GM21390 (cell line): ENCODE data around the gene ZAP70.
A peak's percentile ranks its signal among the peaks of the same experiment; 100 is the strongest.
"Not testable (repeated sequence)": the region's sequence is repeated elsewhere in the genome, so short reads cannot be mapped to it uniquely, and the experiment has no call there.

Experiments
- ATAC-seq: cut with Tn5 transposase; IDR thresholded peaks from one replicate; pipeline ENCODE4 v1.9.1; 2021; ENCODE audit not compliant: unreplicated experiment

Gene ZAP70

DNA sequence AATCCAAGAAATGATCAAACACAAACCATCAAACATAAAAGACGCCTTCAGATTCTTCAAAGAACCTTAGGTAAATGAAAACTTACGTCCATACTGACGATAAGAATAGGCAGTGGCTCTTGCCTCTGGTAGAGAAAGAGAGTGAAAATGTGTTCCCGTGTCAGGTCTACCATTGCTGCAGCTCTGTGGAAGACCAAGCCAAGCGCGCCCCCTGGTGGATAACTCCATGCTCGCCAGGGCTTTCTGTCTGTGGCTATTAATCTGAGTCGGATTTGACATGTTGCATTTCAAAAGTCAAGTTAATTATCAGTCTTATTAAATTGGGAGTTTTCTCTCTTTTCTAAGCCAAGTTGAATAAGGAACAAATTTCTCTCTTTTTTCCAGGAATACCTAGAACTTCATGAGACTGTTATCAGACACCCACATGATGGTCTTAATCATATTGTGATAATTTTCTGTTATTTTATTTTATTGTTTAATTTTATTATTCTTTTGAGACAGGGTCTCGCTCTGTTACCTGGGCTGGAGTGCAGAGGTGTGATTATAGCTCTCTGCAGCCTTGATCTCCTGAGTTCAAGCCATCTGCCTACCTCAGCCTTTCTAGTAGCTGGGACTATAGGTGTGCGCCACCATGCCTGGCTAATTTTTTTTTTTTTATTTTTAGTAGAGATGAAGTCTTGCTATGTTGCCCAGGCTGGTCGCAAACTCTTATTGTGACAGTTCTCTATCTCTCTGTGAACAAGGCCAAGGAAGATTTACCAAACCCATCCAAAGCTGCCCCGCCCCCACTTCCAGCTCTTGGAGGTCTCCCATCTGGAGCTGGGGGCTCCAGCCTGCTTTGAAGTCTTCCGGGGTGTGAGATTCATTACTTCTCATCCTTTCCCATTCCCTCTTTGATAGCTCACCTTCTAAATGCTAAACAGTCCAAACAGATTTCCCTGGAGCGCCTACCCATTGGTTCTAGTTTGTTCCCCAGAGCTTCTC, 15.8 kb upstream of the ZAP70 start:
- peak; percentile 66 for ATAC-seq

- ATAC-seq, result no peak
These were observed 14.8 kb upstream of the ZAP70 start for GRCh38 chr2:97698530-97698929.

- ATAC-seq, result no peak
These were observed 13.5 kb upstream of the ZAP70 start for GRCh38 chr2:97699765-97700444.

DNA sequence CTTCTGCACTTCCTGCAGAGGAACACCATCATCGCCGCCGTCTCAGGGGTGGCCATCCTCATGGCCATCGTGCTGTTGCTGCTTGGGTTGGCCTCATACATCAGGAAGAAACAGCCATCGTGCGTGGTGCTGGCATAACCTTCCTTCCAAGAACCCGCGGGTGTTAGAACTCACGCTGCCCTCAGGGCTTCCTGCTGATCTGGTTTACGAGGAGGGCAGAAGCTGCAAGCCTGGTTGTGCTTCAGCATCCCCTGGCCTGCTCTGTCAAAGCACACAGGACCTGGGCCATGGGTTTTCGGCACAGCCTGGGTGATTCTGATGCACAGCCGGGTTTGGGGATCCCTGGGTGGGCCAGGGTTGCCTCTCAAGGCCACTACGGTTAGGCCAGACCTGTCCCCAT, 12.2 kb upstream of the ZAP70 start:
- no peak for ATAC-seq

- ATAC-seq, result no peak
These were observed 11.4 kb upstream of the ZAP70 start for GRCh38 chr2:97701851-97702465.

DNA sequence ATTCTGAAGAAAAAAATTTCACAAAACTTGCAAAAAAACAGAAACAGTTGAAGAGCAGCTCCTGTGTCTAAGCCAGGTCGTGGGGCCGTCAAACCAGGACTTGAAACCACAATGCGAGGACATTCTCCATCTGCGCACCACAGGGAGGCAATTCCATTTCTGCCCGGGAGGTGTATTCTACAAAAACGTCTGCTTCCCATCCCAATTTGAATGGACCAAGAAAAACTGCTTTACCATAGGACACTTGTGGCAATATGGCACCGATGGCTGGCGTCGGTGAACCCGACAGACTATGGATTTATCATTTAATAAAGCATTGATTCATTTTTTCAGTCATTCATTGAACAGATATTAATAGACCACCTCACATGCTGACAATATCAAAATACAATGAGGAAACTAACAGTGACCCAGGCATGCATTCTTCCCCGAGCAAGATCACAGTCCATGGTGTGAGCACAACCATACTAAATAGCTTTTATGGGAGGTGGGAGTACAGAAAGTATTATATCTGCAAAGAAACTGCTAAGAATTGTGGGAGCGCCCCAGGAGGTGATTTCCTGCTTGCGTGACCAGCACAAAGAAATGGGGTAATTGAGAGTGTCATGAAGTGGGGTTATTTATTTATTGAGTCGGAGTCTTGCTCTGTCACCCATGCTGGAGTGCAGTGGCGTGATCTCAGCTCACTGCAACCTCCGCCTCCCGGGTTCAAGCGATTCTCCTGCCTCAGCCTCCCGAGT, 10.5 kb upstream of the ZAP70 start:
- no peak for ATAC-seq

DNA sequence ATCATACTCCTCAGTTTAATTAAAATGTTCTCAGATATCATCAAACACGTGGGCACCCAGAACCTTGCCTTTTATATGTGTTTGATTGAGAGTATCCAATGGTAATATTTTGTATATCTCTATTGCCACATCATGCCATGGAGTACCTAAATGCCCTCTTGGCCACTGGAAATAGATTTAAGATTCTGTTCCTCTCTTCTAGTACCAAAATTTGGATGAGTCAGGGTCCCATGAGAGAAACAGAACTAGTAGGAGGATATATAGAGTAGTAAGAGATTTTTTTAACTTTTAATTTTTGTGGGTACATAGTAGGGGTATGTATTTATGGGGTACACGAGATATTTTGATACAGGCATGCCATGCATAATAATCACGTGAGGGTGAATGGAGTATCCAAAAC, 9.6 kb upstream of the ZAP70 start:
- no peak for ATAC-seq

- no peak for ATAC-seq
These were observed 8.4 kb upstream of the ZAP70 start for GRCh38 chr2:97704989-97705388.

DNA sequence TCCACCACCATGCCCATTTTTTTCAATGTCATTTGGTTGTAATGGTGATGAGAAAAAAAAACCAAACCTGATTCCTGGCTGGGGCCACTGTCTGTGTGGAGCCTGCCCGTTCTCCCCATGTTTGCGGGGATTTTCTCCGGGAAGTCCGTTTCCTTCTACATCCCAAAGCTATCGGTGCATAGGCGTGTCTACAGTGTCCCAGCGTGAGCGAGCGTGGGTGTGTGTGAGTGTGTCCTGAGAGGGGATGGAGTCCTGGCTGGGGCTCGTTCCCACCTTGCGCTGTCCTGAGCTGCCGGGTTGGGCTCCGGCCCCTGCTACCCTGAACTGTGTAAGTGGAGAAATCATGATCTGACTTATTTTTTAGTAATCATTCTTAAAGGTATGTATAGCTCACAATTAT, 7.3 kb upstream of the ZAP70 start:
- ATAC-seq, result no peak

DNA sequence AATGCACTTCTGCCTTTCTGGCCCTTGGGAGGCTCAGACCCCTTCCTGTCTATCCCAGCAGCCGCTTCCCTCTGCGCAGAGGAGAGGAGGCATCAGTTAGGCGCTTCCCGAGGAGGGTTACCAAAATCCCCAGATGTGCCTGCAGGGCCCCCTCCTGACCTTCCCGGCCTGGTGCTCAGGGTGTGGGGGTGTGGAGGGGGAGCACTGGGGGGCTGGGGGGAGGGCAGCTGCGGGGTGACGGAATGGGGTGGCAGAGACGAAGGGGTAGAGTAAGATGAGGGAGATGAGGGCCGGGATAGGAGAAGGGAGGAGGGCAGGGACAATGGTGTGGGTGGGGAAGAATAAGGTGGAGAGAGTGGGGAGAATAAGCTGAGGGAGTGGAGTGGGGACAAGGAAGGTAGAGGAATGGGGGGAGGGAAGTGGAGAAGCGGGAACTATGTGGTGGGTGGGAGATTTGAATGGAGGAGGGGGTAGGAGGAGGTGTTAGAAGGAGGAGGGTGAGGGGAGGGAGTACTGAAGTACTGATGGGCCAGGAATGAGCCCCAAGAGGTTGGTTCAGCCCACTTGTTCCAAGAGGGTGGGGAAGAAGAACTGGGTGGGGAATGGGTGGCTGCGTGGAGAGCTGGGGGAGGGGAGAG, 6.5 kb upstream of the ZAP70 start:
- ATAC-seq, result no peak

DNA sequence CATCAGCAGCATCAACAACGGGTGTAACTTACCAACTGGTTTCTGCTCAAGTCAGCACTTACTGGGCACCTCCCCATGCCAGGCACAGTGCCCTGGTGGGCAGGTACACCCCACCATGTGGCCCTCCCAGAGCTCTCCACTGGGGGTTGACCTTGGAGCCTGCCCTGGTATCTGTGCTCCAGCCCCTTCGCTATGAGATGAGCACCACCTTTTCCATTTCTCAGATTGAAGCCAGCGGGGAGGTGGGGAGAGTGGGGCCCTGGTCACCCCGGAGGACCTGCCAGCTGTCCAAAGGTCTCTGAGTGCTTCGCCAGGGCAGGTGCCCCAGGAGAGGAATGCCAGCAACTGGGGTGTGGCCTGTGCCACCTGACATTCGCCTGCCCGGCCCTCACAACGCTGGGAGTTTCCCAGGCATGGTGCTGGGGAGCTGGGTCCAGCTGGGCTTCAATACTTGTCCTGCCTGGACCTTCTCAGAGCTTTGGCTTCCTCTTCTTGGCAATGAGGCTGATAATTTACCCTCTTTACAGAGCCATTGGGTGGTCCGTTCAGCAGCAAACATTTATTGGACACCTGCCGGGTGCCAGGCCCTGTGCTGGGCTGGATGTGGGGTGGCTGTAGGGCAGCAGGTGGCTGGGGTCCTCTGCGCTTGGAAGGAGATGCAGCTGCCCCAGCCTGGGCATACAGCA, 5.9 kb upstream of the ZAP70 start:
- ATAC-seq, result no peak

DNA sequence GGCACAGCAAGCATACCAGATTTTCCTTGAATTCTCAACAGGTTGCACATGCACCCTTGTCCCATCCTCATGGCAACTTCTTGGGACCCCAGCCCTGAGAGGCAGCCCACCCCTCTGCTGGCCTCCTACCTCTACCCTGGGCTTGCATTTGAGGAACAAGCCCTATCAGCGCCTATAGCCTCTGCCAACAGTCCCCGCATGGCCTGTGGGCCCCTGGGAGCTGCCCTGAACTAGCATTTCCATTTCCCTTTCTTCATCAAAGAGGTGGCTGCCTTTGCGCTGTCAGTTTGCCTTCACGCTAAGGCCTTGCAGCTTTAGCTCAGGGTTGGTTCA, 5.4 kb upstream of the ZAP70 start:
- ATAC-seq, result no peak

DNA sequence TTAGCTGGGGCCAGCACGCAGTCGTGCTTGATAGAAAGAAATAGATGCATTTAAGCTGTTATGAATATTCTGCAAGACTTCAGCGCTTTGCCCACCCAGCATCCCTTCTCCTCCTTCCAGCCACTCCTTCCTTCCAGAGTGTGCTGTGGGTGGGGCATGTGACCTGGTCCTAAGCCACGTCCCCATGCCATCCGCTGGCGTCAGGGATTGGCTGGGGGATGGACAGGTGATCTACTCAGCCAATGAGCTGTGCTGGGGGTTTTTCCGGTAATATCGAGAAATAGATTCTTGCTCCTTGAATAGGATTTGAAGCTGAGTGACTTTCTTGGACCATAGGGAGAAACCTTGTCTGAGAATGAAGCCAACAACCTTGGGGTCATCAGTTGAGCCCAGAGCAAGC, 4.8 kb upstream of the ZAP70 start:
- no peak for ATAC-seq

DNA sequence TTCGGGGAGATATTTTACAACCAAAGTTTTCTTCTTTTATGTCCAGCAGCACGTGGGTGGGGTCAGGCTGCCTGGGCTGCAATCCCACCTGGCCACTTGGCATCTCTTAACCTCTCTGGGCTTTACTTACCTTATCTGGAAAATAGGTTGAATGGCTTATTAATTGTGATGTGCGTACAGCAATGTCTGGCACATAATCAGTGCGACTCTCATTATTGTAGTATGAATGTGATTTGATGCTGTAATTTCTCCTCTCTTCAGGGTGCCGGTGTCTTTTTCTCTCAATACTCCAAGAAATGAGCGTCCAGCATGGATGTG, 2.0 kb upstream of the ZAP70 start:
- ATAC-seq, result no peak

GRCh38 chr2:97712175-97712574, 1.2 kb upstream of the ZAP70 start:
- ATAC-seq, result not testable (repeated sequence)

GRCh38 chr2:97712693-97713295, 582 bp upstream of the ZAP70 start:
- no peak for ATAC-seq

- no peak for ATAC-seq
These were observed 941 bp downstream of the ZAP70 start for GRCh38 chr2:97714084-97714949.

- ATAC-seq, result no peak
These were observed 1.7 kb downstream of the ZAP70 start for GRCh38 chr2:97714950-97715652.
